ENCODE measurements around the gene HBD.

HBD gene

GRCh38 chr11:5232176-5232575 lies 2.1 kb downstream of the HBD start:
- H3K4me3 ChIP-seq (ENCODE audit: low read length) = no peak overlapping the region
- TF ChIP-seq CTCF (conservative IDR thresholded peaks at IDR 0.05; ENCODE audit: low read length) = no peak
- DNase-seq (ENCODE audit: low read depth) = no peak

GRCh38 chr11:5231111-5231510 lies 3.2 kb downstream of the HBD start:
- no peak for TF ChIP-seq CTCF (conservative IDR thresholded peaks at IDR 0.05; ENCODE audit: low read length)
- DNase-seq (ENCODE audit: low read depth) = no peak
- no peak overlapping the region for H3K4me3 ChIP-seq (ENCODE audit: low read length)

GRCh38 chr11:5230266-5230665 lies 4.0 kb downstream of the HBD start:
- no peak overlapping the region for H3K4me3 ChIP-seq (ENCODE audit: low read length)
- TF ChIP-seq CTCF (conservative IDR thresholded peaks at IDR 0.05; ENCODE audit: low read length) = no peak
- no peak for DNase-seq (ENCODE audit: low read depth)

GRCh38 chr11:5229796-5230195 lies 4.5 kb downstream of the HBD start:
- no peak overlapping the region for H3K4me3 ChIP-seq (ENCODE audit: low read length)
- no peak for DNase-seq (ENCODE audit: low read depth)
- no peak for TF ChIP-seq CTCF (conservative IDR thresholded peaks at IDR 0.05; ENCODE audit: low read length)

GRCh38 chr11:5229356-5229755 lies 4.9 kb downstream of the HBD start:
- no peak for DNase-seq (ENCODE audit: low read depth)
- no peak for TF ChIP-seq CTCF (conservative IDR thresholded peaks at IDR 0.05; ENCODE audit: low read length)
- no peak overlapping the region for H3K4me3 ChIP-seq (ENCODE audit: low read length)

- no peak for DNase-seq (ENCODE audit: low read depth)
- no peak for TF ChIP-seq CTCF (conservative IDR thresholded peaks at IDR 0.05; ENCODE audit: low read length)
- H3K4me3 ChIP-seq (ENCODE audit: low read length) = no peak overlapping the region
Measured at GRCh38 chr11:5228124-5228523, 6.2 kb downstream of the HBD start.

- TF ChIP-seq CTCF (conservative IDR thresholded peaks at IDR 0.05; ENCODE audit: low read length) = no peak
- no peak overlapping the region for H3K4me3 ChIP-seq (ENCODE audit: low read length)
- DNase-seq (ENCODE audit: low read depth) = no peak
Measured at GRCh38 chr11:5227681-5228080, 6.6 kb downstream of the HBD start.
